Measurements from ENCODE around the gene SORCS2.

GRCh38 chr4:7523526-7523925 lies 331.2 kb downstream of the SORCS2 start:
- no peak for TF ChIP-seq POLR2AphosphoS5 (IDR thresholded peaks at IDR 0.05; ENCODE audit: borderline replicate concordance, low read depth, low read length)
- TF ChIP-seq EZH2 (IDR thresholded peaks at IDR 0.05) = no peak
- no peak for TF ChIP-seq FOXP2 (optimal IDR thresholded peaks at IDR 0.05; ENCODE audit: control extremely low read depth, extremely low read length, insufficient read depth)

Data from SK-N-MC (cell line).